Limb (tissue), 2 donors: ENCODE measurements around the gene RAB3A.

Source experiments
- DNase-seq, 2 donors: peaks; one replicate each; pipeline ENCODE4 v3.0.0-alpha.2; 2016; ENCODE audit errors: extremely low spot score in 2 of 2

The RAB3A gene

DNA sequence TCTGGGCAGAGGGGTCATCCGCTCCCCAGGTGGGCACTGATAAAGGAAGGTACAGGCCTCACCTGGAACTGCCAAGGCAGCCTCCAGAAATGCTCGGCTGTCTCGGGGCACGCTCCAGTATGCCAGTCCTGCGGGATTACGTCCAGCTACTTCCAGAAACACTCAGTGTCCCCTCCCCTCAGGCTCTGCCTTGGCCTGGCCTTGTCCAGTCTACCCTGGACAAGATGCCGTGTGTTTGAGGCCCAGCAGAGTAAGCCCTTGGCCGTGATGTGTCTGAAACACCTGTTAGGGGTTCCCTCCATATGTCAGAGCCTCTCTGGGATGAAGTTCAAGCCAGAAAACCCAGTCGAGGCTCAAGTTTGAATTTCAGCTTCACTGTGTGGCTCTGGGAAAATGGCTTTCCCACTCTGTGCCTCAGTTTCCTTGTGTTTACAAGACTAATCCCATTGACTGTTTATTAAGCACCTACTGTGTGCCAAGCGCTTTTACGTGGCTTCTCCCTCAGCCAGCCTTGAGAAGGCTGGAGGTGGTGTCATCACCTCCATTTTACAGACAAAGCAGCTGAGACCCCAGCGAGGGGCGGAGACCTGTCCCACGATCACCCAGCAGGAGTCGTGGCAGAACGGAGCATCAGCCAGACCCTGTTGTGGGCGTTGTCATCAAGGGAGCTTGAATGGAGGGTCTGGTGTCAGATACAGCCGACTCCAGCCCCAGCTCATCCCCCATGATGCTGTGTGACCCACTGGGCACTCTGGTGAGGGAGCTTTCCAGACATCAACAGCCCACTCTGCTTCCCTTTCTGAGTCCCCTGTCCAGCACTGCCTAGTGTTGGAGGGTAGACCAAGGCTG lies 52.8 kb downstream of the RAB3A start:
- DNase-seq = no peak

DNA sequence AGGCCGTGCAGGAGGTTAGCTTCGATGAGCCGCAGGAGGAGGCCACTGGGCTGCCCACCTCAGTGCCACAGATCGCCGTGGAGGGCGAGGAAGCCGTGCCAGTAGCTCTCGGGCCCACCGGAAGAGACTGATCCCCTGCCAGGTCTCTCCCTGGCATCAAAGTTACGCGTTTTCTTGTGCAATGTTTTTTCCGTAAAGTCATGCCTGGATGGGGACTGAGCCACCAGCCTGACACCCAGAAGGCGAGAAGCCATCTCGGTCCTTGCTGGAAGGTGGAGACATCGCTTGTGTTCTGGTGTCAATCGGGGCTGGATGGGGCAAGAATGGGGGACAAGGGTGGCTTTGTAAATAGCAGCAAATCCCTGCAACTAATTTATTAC lies 54.3 kb downstream of the RAB3A start:
- DNase-seq = no peak

DNA sequence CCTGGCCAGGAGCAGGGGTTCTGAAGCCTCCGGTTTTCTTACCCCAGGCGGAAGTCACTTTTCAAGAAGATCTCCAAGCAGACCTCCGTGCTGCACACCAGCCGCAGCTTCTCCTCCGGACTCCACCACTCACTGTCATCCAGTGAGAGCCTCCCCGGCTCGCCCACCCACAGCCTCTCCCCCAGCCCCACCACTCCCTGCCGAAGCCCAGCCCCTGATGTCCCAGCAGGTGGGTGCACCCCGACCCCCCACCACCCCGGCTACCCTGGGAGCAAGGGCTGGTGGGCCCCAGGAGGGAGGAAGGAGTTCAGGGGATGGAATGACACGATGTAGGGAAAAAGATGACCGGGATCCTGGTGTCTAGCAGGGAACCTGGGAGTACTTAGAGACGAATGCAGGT lies 56.4 kb downstream of the RAB3A start:
- no peak for DNase-seq
